ENCODE results near the gene ZBTB17.
"Not testable (repeated sequence)": the region's sequence is repeated elsewhere in the genome, so short reads cannot be mapped to it uniquely, and the experiment has no call there.

ZBTB17 gene

DNA sequence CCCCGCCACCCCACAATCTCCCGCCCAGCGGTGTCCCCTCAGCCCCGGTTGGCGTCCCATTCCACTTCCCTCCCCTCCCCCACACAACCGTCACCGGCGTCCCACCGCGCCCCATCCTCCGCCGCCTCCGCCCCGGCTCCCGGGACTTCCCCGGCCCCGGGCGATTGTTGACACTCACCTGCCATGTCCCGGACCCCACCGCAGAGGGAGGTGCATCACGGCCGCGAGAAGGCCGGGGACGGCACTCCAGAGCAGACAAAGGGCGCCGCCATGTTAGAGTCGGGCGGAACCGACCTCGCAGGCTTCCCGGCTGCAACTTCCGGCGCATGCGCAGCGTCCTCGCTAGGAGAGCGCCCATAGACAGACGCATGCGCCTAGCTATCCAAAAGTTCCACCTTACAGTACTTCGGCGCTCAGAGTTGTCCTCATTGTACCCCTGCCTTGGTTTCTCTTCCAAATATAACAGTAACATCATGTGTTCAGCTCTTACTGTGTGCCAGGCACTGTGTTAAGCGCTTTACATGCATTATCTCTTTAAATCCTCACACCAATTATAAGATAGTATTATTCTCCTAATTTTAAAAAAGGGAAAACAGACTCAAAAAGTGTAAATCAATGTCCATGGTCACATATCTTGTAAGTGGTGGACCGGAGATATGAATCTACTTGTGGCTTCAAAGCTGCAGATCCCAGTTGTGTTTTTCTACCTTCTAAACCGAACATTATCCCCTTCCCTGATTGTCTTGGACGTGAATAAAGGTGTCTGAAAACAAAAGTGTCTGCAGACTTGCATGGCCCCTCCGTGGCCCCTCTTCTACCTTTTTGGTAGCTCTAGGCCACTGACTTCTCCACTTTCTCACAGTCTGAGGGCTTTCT is at the start of gene ZBTB17:
TSS of gene ZBTB17 (minus strand) at position 297 of the 876 bp plus-strand sequence. CDS start 27,606 bp downstream, outside the sequence.
- Histone ChIP-seq H4K20me1 (ENCODE audit: insufficient read depth, low read length) (no peaks in the 10 kb centered on the region), H3K4me2 (ENCODE audit: low read length) (peak within 1 kb of the TSS; percentile 90), H3K4me3 (ENCODE audit: low read length) (peak within 1 kb of the TSS; percentile 83), H2AFZ (ENCODE audit: low read depth, low read length) (peak within 1 kb of the TSS; percentile 44), H3K9me3 (ENCODE audit: insufficient read depth, low read length) (no peaks in the 10 kb centered on the region), H3K4me1 (ENCODE audit: low read length) (peaks cover 25% of the 10 kb centered on the region), H3K9ac (ENCODE audit: low read length) (peak within 1 kb of the TSS; percentile 81), H3K27me3 (ENCODE audit: low read depth, low read length) (no peaks in the 10 kb centered on the region), H3K36me3 (replicated peaks; ENCODE audit: low read depth, low read length) (peaks cover 15% of the 10 kb centered on the region), H3K27ac (ENCODE audit: low read length) (peak within 1 kb of the TSS; percentile 83), H3K79me2 (ENCODE audit: low read length) (peaks cover 20% of the 10 kb centered on the region)
- TF ChIP-seq, protein P1, sequence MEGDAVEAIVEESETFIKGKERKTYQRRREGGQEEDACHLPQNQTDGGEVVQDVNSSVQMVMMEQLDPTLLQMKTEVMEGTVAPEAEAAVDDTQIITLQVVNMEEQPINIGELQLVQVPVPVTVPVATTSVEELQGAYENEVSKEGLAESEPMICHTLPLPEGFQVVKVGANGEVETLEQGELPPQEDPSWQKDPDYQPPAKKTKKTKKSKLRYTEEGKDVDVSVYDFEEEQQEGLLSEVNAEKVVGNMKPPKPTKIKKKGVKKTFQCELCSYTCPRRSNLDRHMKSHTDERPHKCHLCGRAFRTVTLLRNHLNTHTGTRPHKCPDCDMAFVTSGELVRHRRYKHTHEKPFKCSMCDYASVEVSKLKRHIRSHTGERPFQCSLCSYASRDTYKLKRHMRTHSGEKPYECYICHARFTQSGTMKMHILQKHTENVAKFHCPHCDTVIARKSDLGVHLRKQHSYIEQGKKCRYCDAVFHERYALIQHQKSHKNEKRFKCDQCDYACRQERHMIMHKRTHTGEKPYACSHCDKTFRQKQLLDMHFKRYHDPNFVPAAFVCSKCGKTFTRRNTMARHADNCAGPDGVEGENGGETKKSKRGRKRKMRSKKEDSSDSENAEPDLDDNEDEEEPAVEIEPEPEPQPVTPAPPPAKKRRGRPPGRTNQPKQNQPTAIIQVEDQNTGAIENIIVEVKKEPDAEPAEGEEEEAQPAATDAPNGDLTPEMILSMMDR (IDR thresholded peaks at IDR 0.05; ENCODE audit: low read depth, low read length) = no peak
- TF ChIP-seq EZH2phosphoT487 (IDR thresholded peaks at IDR 0.05; ENCODE audit: low read depth) = no peak

DNA sequence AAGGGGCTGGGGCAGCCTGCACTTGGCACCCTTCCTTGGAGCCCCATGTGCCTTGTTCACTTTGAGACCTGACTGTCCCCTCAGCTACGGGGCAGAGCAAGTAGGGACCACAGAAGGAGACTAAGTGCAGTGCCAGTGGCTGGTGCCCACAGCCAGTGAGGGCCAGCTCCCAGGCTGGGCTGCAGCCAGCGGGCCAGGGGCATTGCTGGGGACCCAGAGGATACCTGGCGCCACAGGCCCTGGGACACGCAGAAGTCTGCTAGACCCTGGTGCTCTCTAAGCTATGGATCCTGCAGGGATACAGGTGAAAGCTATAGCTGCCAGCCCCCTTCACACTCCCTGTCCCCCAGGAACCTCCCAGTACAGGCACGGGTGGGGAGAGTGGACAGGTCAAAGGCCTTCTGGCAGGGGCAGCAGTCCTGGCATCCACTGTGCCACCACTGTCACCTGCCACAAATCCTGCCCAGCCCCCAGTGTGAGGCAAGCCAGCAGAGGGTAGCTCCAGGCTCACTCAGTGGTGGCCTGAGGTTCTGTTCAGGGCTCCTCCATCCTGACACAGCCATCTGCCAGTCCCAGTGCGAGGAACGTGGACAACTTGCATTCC is 47.3 kb upstream of the ZBTB17 start:
- TF ChIP-seq, protein P1 (IDR thresholded peaks at IDR 0.05; ENCODE audit: low read depth, low read length) = no peak
- no peak for TF ChIP-seq EZH2phosphoT487 (IDR thresholded peaks at IDR 0.05; ENCODE audit: low read depth)
- no peak overlapping the region for H3K4me3 ChIP-seq (ENCODE audit: low read length)
- H3K27ac ChIP-seq (ENCODE audit: low read length) = no peak overlapping the region
- no peaks in the 10 kb centered on the region for H3K4me1 ChIP-seq (ENCODE audit: low read length)
- 0 out of 2 replicates have a peak, but pooled peaks cover 2% of the 10 kb centered on the region for H3K27me3 ChIP-seq (ENCODE audit: low read depth, low read length)
- H4K20me1 ChIP-seq (ENCODE audit: insufficient read depth, low read length) = no peaks in the 10 kb centered on the region
- no peak overlapping the region for H2AFZ ChIP-seq (ENCODE audit: low read depth, low read length)
- H3K4me2 ChIP-seq (ENCODE audit: low read length) = no peak overlapping the region
- no peaks in the 10 kb centered on the region for H3K36me3 ChIP-seq (replicated peaks; ENCODE audit: low read depth, low read length)
- H3K9ac ChIP-seq (ENCODE audit: low read length) = no peak overlapping the region
- no peaks in the 10 kb centered on the region for H3K79me2 ChIP-seq (ENCODE audit: low read length)
- H3K9me3 ChIP-seq (ENCODE audit: insufficient read depth, low read length) = no peaks in the 10 kb centered on the region

DNA sequence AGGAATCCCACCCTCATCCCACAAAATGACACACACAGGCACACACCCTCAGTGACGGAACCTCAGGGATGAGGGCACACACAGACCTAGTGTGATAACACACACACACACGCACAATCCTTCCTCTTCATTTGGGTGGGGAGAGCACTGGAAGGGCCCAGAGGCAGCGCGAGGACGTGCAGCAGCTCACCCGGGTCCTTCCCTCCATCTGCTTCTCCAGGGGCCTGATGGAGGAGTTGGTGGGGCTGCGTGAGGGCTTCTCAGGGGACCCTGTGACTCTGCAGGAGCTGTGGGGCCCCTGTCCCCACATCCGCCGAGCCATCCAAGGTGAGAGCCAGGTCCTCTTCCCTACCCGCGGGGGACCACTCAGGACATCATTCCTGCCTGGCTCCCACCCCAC is 46.5 kb upstream of the ZBTB17 start:
- TF ChIP-seq EZH2phosphoT487 (IDR thresholded peaks at IDR 0.05; ENCODE audit: low read depth) = no peak
- TF ChIP-seq, protein P1 (IDR thresholded peaks at IDR 0.05; ENCODE audit: low read depth, low read length) = no peak
- H3K9ac ChIP-seq (ENCODE audit: low read length) = no peak overlapping the region
- H3K4me3 ChIP-seq (ENCODE audit: low read length) = no peak overlapping the region
- no peak overlapping the region for H3K4me2 ChIP-seq (ENCODE audit: low read length)
- H2AFZ ChIP-seq (ENCODE audit: low read depth, low read length) = no peak overlapping the region
- no peak overlapping the region for H3K27ac ChIP-seq (ENCODE audit: low read length)
- H3K27me3 ChIP-seq (ENCODE audit: low read depth, low read length) = no peaks in the 10 kb centered on the region
- H3K9me3 ChIP-seq (ENCODE audit: insufficient read depth, low read length) = no peaks in the 10 kb centered on the region
- no peaks in the 10 kb centered on the region for H3K79me2 ChIP-seq (ENCODE audit: low read length)
- no peaks in the 10 kb centered on the region for H3K36me3 ChIP-seq (replicated peaks; ENCODE audit: low read depth, low read length)
- H3K4me1 ChIP-seq (ENCODE audit: low read length) = no peaks in the 10 kb centered on the region
- no peaks in the 10 kb centered on the region for H4K20me1 ChIP-seq (ENCODE audit: insufficient read depth, low read length)

DNA sequence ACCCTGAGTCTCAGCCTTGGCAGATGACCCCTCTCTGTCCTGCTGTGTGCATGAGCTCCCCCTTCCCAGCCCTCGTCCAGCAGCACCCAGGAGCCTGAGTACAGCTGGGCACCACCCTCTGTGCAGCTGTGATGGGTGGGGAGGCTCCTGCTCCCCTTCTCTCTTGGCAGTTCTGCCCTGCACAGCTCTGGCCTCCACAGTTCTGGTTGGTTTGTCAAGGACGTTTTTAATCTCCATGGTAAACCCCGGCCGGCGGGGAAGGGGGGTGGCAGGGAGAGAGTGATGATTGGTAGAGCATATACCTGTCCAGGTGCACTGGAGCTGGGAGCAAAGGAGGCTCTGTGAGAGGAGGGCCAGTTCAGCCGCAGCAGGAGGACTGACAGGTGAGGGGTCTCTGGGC is 45.8 kb upstream of the ZBTB17 start, which contains the start of gene CLCNKA:
TSS of gene CLCNKA (plus strand) at position 356 of the 400 bp plus-strand sequence. CDS start 584 bp downstream, outside the sequence.
- Histone ChIP-seq H2AFZ (ENCODE audit: low read depth, low read length) (no peak within 1 kb of the TSS), H3K9ac (ENCODE audit: low read length) (no peak within 1 kb of the TSS), H3K4me3 (ENCODE audit: low read length) (no peak within 1 kb of the TSS), H3K36me3 (replicated peaks; ENCODE audit: low read depth, low read length) (no peaks in the 10 kb centered on the region), H4K20me1 (ENCODE audit: insufficient read depth, low read length) (no peaks in the 10 kb centered on the region), H3K4me2 (ENCODE audit: low read length) (no peak within 1 kb of the TSS), H3K9me3 (ENCODE audit: insufficient read depth, low read length) (no peaks in the 10 kb centered on the region), H3K27ac (ENCODE audit: low read length) (no peak within 1 kb of the TSS), H3K27me3 (ENCODE audit: low read depth, low read length) (no peaks in the 10 kb centered on the region), H3K4me1 (ENCODE audit: low read length) (no peaks in the 10 kb centered on the region), H3K79me2 (ENCODE audit: low read length) (no peaks in the 10 kb centered on the region)
- no peak for TF ChIP-seq EZH2phosphoT487 (IDR thresholded peaks at IDR 0.05; ENCODE audit: low read depth)
- TF ChIP-seq, protein P1 (IDR thresholded peaks at IDR 0.05; ENCODE audit: low read depth, low read length) = no peak

DNA sequence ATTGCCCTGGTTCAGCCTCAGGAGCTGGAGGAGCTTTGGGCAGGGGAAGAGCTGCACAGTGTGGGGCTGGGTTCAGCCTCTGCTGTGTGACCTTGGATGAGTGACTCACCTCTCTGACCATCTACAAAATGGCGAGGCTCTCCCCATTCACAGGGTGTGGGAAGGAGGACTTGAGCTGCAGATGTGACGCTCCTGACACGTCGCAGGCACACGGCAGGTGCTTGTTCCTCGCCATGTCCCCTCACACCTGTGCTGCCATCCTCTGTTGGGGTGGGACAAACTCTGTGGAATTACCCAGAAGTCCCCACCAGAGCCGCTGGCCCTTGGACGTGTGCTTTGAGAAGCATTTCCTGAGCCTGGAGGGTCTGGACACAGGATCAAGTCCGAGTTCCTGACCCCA is 45.0 kb upstream of the ZBTB17 start:
- not testable (repeated sequence) for H4K20me1 ChIP-seq (ENCODE audit: insufficient read depth, low read length); H3K9me3 ChIP-seq (ENCODE audit: insufficient read depth, low read length); H3K9ac ChIP-seq (ENCODE audit: low read length); H3K4me2 ChIP-seq (ENCODE audit: low read length); H3K27ac ChIP-seq (ENCODE audit: low read length); H3K36me3 ChIP-seq (replicated peaks; ENCODE audit: low read depth, low read length); H3K79me2 ChIP-seq (ENCODE audit: low read length); H2AFZ ChIP-seq (ENCODE audit: low read depth, low read length); H3K4me3 ChIP-seq (ENCODE audit: low read length); H3K27me3 ChIP-seq (ENCODE audit: low read depth, low read length); H3K4me1 ChIP-seq (ENCODE audit: low read length)
